GM19455 (cell line): ENCODE results near the gene TMEM45A.
"Not testable (repeated sequence)": the region's sequence is repeated elsewhere in the genome, so short reads cannot be mapped to it uniquely, and the experiment has no call there.

Source experiments
- ATAC-seq: cut with Tn5 transposase; IDR thresholded peaks from one replicate; pipeline ENCODE4 v1.9.1; 2021; ENCODE audit not compliant: unreplicated experiment

Gene TMEM45A, protein sequence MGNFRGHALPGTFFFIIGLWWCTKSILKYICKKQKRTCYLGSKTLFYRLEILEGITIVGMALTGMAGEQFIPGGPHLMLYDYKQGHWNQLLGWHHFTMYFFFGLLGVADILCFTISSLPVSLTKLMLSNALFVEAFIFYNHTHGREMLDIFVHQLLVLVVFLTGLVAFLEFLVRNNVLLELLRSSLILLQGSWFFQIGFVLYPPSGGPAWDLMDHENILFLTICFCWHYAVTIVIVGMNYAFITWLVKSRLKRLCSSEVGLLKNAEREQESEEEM

DNA sequence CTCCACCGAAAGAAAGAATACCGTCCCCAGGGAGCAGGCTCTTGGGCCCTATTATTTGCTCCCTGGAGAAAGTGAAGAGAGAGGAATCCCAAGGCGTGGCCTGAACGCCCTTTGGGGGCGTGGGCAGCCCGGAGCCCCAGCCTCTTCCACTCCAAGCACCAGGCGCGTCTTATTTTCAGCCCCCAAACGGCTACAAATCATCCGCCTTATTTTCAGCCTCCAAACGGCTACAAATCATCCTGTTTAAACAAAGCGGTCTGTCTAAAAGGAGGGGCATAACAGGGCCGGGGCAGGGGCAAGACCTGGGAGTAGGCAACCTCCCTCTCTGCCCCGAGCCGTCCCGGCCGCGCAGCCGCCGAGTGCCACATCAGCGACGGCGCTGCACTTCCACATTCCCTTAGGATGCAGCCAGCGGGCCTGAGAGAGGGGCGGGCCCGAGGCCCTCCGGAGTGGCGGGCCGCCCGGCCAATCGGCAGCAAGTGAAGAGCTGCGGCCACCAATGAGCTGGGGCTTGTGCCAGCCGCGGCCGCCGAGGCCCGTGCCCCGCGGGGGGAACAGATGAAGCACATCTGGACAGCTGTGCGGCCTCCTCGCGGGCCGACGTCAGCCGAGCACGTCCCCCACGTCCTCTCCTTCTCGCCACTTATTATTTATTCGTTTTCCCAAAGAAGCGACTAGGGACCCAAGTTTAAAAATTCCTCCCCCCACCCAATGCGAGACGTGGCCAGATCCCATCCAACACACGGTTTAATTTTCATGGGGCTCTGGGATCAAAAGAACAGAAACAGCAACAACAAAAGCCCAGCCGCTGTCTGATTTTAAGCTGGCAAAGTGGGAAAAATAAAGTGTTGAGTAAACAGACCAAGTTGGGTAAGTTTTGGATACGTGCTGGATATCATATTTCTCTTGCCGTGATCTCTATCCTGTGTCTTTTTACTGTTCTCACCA, at the start of gene TMEM45A:
Gene TMEM45A (plus strand): TSS at position 561 of the 948 bp plus-strand sequence. CDS start 62,593 bp downstream, outside the sequence.
- peak; percentile 98 for ATAC-seq

- no peak for ATAC-seq
Measured at GRCh38 chr3:100443690-100444089, 48.7 kb upstream of the TMEM45A start.

DNA sequence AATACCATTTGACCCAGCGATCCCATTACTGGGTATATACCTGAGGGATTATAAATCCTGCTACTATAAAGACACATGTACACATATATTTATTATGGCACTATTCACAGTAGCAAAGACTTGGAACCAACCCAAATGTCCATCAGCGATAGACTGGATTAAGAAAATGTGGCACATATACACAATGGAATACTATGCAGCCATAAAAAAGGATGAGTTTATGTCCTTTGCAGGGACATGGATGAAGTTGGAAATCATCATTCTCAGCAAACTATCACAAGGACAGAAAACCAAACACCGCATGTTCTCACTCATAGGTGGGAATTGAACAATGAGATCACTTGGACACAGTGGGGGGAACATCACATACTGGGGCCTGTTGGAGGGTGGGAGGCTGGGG, 45.4 kb upstream of the TMEM45A start:
- not testable (repeated sequence) for ATAC-seq

DNA sequence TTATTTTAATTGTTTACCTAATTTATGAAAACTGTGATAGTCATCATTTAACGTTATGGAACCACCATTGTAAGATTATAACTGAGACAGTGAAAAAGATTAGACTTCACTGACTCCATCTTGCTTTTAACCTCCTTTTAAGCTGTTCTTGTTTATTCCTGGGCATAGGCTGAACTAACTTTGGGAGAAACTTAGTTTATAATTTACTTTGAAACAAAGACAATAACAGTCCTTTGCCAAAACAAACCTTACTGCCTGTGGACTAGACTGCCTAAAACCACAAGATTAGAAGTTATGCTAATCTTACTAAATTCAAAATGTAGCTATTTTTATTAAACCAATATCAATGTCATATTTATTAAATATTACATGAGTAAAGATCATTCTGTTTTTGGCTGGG, 44.3 kb upstream of the TMEM45A start:
- ATAC-seq = no peak

DNA sequence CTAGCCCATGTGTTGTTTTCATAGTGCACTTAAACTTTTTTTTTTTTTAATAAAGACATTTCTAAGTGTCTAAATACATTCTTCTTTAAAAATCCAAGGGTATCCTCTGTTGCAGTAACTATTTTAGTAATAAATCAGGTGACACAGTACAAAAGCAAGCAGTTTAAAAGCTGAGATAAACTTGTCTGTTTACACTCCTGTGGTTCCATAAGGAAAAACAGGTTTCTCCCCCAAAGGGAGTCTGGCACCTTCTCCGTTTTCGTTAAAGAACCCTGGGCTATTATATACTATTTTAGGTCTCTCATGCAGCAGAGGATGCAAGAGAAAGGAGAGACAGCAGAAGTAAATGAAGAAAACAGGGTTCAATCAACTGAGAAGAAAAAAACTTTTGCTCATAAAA, 43.2 kb upstream of the TMEM45A start:
- ATAC-seq = no peak

GRCh38 chr3:100454677-100455076, 37.7 kb upstream of the TMEM45A start:
- ATAC-seq = no peak

GRCh38 chr3:100455841-100456550, 36.4 kb upstream of the TMEM45A start:
- no peak for ATAC-seq

- ATAC-seq = no peak
Measured at GRCh38 chr3:100456745-100457144, 35.7 kb upstream of the TMEM45A start.

- no peak for ATAC-seq
Measured at GRCh38 chr3:100457811-100458210, 34.6 kb upstream of the TMEM45A start.

DNA sequence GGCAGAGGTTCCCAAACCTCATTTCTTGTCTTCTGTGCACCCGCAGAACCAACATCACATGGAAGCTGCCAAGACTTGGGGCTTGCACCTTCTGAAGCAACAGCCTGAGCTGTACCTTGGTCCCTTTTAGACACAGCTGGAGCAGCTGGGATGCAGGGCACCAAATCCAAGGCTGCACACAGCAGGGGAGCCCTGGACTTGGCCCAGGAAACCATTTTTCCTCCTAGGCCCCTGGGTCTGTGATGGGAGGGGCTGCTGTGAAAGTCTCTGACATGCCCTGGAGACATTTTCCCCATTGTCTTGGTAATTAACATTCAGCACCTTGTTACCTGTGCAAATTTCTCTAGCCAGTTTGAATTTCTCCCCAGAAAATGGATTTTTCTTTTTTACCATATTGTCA, 33.6 kb upstream of the TMEM45A start:
- ATAC-seq = no peak

DNA sequence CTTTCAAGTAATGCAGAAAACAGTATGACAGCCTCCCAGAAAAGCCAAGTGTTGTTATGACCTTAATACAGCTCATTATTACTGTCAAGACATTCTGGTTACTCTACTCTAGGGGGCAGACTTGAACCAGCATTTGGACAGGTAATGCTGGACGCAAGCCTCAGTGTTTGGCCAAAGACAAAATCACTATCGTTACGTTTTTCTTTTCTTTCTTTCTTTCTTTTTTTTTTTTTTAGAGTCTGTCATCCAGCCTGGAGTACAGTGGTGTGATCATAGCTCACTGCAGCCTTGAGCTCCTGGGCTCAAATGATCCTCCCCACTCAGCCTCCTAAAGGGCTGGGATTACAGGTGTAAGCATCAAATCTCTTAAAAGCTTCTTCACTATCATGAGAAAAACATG, 29.4 kb upstream of the TMEM45A start:
- ATAC-seq = peak; percentile 85

GRCh38 chr3:100463646-100464155, 28.7 kb upstream of the TMEM45A start:
- ATAC-seq = no peak

DNA sequence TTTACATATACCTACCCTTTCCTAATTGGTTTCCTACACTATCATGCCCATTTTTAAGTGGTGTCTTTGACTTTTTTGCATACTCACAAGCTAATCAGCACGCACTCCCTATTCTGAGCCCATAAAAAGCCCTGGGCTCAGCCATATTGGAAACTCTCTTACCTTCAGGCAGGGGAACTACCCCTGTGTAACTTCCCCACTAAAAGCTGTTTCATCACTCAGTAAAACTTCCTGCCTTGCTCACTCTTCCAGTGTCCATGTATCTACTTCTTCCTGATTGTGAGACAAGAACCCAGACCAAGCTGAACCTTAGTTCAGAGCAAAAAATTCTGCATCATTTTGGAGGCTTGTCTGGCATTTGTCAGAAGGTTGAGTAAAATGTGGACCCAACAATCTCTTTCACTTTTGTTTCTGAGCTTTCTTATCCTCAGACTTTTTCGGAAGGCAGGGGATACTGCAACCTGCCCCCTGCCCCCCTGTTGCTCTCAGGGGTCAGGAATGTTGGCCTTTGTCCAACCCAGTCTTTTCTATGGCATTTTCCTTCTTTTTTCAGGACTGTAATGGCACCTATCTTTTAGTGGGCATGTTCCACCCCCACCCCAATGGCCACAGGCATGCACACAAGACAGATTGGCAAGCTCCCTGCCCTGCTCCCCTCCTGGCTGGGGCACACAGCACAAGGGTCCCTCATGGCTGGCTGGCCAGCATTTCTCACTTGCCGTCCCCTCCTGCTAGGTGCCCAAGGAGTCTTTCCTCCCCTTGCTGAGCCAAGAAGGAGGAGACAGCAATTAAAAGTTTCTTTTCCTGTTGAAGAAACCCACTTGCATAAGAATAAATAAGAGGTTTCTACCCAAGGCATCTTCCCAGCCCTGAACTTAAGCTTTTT, 26.3 kb upstream of the TMEM45A start:
- ATAC-seq = no peak

DNA sequence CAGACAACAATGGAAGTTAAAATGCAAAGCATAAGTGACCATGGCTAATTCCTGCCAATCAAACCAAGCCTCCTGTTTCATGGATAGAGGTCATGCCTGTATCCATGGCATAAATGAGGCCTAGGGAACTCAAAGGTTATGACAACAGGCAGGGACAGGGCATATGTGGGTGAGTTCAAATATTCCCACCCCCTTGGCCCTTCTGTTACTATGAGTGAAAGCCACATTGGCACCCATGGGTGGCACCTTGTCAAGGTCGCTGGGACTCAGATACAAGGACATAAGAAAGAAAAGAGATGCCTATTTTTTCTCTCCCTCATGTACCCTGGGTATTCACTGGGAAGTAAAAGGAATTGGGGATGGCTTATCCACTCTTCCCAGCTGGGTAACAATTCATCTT, 25.3 kb upstream of the TMEM45A start:
- ATAC-seq = no peak

GRCh38 chr3:100468676-100469075, 23.7 kb upstream of the TMEM45A start:
- ATAC-seq = no peak

DNA sequence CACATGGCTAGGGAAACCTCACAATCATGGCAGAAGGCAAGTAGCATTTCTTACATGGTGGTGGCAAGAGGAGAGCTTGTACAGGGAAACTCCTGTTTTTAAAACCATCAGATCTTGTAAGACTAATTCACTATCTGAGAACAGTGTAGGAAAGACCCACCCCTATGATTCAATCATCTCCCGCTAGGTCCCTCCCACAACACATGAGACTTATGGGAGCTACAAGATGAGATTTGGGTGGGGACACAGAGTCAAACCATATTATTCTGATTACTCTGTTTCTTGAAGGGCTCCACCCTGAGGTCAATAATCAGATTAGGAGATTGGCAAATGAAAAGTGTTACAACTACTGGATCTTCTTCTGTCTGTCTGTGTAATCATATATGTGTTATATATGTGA, 21.5 kb upstream of the TMEM45A start:
- ATAC-seq = no peak

GRCh38 chr3:100471444-100471843, 21.0 kb upstream of the TMEM45A start:
- ATAC-seq = no peak

DNA sequence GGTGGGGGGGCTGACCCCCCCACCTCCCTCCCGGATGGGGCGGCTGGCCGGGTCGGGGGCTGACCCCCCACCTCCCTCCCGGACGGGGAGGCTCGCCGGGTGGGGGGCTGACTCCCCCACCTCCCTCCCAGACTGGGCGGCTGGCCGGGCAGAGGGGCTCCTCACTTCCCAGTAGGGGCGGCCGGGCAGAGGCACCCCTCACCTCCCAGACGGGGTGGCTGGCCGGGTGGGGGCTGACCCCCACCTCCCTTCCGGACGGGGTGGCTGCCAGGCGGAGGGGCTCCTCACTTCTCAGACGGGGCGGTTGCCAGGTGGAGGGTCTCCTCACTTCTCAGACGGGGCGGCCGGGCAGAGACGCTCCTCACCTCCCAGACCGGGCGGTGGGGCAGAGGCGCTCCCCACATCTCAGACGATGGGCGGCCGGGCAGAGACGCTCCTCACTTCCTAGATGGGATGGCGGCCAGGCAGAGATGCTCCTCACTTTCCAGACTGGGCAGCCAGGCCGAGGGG, 14.5 kb upstream of the TMEM45A start:
- not testable (repeated sequence) for ATAC-seq

DNA sequence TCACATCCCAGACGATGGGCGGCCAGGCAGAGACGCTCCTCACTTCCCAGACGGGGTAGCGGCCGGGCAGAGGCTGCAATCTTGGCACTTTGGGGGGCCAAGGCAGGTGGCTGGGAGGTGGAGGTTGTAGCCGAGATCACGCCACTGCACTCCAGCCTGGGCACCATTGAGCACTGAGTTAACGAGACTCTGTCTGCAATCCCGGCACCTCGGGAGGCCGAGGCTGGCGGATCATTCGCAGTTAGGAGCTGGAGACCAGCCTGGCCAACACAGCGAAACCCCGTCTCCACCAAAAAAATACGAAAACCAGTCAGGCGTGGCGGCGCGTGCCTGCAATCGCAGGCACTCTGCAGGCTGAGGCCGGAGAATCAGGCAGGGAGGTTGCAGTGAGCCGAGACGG, 13.9 kb upstream of the TMEM45A start:
- not testable (repeated sequence) for ATAC-seq

- no peak for ATAC-seq
Measured at GRCh38 chr3:100480081-100480480, 12.3 kb upstream of the TMEM45A start.
